GM20000 (cell line): ENCODE results near the gene MAP3K14.
A peak's percentile ranks its signal among the peaks of the same experiment; 100 is the strongest.

Experiments
- DNase-seq: peaks from one replicate; pipeline ENCODE4 v3.0.0; 2012; ENCODE audit warnings: low spot score
- CTCF ChIP-seq: IDR thresholded peaks from 2 replicates; pipeline ENCODE4 v1.5.1; 2012; ENCODE audit warnings: mild to moderate bottlenecking, control low read depth; ENCODE audit errors: extremely low read depth, missing control alignments

The MAP3K14 gene

GRCh38 chr17:45231481-45232116 lies 85.2 kb downstream of the MAP3K14 start:
- peak; percentile 31 for TF ChIP-seq CTCF
- no peak for DNase-seq

GRCh38 chr17:45230787-45231480 lies 85.9 kb downstream of the MAP3K14 start:
- DNase-seq = no peak
- TF ChIP-seq CTCF = no peak

- no peak for TF ChIP-seq CTCF
Measured at GRCh38 chr17:45230410-45230786, 86.4 kb downstream of the MAP3K14 start.

GRCh38 chr17:45229681-45230409 lies 87.0 kb downstream of the MAP3K14 start:
- DNase-seq = peak; percentile 77
- no peak for TF ChIP-seq CTCF

More at GRCh38 chr17:45230410-45230786, 86.4 kb downstream of the MAP3K14 start:
- no peak for DNase-seq

GRCh38 chr17:45228763-45229539 lies 87.9 kb downstream of the MAP3K14 start:
- DNase-seq = peak; percentile 89
- TF ChIP-seq CTCF = no peak

GRCh38 chr17:45227926-45228762 lies 88.7 kb downstream of the MAP3K14 start:
- DNase-seq = no peak
- TF ChIP-seq CTCF = no peak
